ENCODE data around the gene PLEKHA7.
A peak's percentile ranks its signal among the peaks of the same experiment; 100 is the strongest.

The PLEKHA7 gene

DNA sequence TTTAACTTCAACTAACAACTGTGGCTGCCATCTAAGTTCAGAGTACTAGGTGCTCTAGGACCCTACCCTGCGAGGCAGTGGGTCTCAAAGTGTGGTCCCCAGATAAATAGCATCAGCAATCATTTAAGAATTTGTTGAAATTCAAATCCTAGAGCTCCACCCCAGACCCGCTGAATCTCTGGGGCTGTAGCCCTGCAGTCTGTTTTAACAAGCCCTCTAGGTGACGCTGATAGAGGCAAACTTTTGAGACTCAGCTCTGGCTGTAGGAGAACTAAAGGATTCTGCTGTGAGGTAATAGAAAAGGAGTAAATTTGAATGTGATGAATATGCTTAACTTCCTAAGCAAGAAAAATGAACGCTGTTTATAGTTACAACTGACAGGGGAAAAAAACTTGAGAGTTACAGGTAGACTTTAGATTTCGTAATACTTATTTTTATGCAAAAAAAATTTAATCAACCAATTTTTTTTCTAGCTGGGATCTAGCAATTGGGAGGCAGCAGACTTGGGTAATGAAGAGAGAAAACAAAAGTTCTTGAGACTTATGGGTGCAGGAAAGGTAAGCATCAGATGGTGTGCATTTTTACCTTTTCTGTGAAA, 270.0 kb downstream of the PLEKHA7 start:
- Histone ChIP-seq H3K79me1 (replicated peaks; ENCODE audit: low read length, poor library complexity, severe bottlenecking) (peaks cover 4% of the 10 kb centered on the region), H3K23ac (ENCODE audit: low read length in 2 of 2) (no peak overlapping the region), H2AK5ac (ENCODE audit: low read length, severe bottlenecking) (no peak overlapping the region), H3K9me3 (ENCODE audit: control insufficient read depth, low read length) (no peaks in the 10 kb centered on the region), H2BK15ac (ENCODE audit: low read depth, poor library complexity, severe bottlenecking) (no peak overlapping the region), H3K4me3 (ENCODE audit: insufficient read depth in 1 of 2, low read depth in 1 of 2, low read length in 2 of 2) (no peak overlapping the region), H4K91ac (ENCODE audit: low read length) (no peak overlapping the region), H3K27ac (ENCODE audit: low read length, poor library complexity, severe bottlenecking) (no peak overlapping the region), H2BK120ac (ENCODE audit: low read depth, low read length) (no peak overlapping the region), H3K9ac (ENCODE audit: low read length) (no peak overlapping the region), H3K27me3 (ENCODE audit: control insufficient read depth in 1 of 2, insufficient read depth in 1 of 2, low read length in 2 of 2) (no peaks in the 10 kb centered on the region), H3K18ac (ENCODE audit: low read depth in 1 of 2, low read length in 2 of 2) (no peak overlapping the region), H2BK12ac (ENCODE audit: low read length in 2 of 2) (no peak overlapping the region), H4K8ac (ENCODE audit: low read length) (no peak overlapping the region), H2BK5ac (ENCODE audit: low read depth, low read length, poor library complexity, severe bottlenecking) (no peak overlapping the region), H3K14ac (ENCODE audit: low read length in 2 of 2) (no peak overlapping the region), H3K4me1 (ENCODE audit: control insufficient read depth, insufficient read depth, low read depth, low read length) (peaks cover 9% of the 10 kb centered on the region), H3K4me2 (ENCODE audit: low read length, poor library complexity, severe bottlenecking) (no peak overlapping the region), H2AFZ (ENCODE audit: low read depth, low read length) (no peak overlapping the region), H3K4ac (ENCODE audit: low read depth in 1 of 2, low read length in 2 of 2) (no peak overlapping the region), H3K36me3 (ENCODE audit: control insufficient read depth in 1 of 2, insufficient read depth in 2 of 2, low read depth in 1 of 2, low read length in 2 of 2) (peaks cover 14 to 63% of the 10 kb centered on the region in 2 experiments)
- 93% methylated on average over 3 of the region's 5 CpGs for WGBS
- no peak for DNase-seq

DNA sequence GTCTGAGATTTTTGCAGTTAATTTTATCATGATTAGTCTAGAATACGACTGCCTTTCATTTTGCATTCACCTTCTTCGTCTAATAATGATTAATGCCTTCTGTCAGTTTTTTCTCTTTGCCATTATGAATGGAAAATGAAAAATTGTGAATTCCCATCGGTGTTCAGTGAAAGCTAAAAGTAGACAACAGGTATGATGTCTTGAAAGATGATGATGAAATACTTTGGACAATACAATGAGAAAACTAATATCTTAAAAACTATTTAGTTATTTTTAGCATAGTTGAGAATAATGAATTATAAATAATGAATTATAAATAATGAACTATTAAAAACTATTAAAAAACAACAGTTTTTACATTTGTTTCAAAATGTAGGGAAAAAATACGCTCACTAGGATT, 270.7 kb downstream of the PLEKHA7 start:
- Histone ChIP-seq H4K8ac (ENCODE audit: low read length) (no peak overlapping the region), H2BK15ac (ENCODE audit: low read depth, poor library complexity, severe bottlenecking) (no peak overlapping the region), H2AFZ (ENCODE audit: low read depth, low read length) (no peak overlapping the region), H3K18ac (ENCODE audit: low read depth in 1 of 2, low read length in 2 of 2) (no peak overlapping the region), H3K4ac (ENCODE audit: low read depth in 1 of 2, low read length in 2 of 2) (no peak overlapping the region), H3K27me3 (ENCODE audit: control insufficient read depth in 1 of 2, insufficient read depth in 1 of 2, low read length in 2 of 2) (no peaks in the 10 kb centered on the region), H3K36me3 (ENCODE audit: control insufficient read depth in 1 of 2, insufficient read depth in 2 of 2, low read depth in 1 of 2, low read length in 2 of 2) (peaks cover 12 to 56% of the 10 kb centered on the region in 2 experiments), H3K9ac (ENCODE audit: low read length) (no peak overlapping the region), H3K4me1 (ENCODE audit: control insufficient read depth, insufficient read depth, low read depth, low read length) (peaks cover 9% of the 10 kb centered on the region), H3K14ac (ENCODE audit: low read length in 2 of 2) (no peak overlapping the region), H3K79me1 (replicated peaks; ENCODE audit: low read length, poor library complexity, severe bottlenecking) (peaks cover 4% of the 10 kb centered on the region), H2BK5ac (ENCODE audit: low read depth, low read length, poor library complexity, severe bottlenecking) (no peak overlapping the region), H3K4me2 (ENCODE audit: low read length, poor library complexity, severe bottlenecking) (no peak overlapping the region), H3K9me3 (ENCODE audit: control insufficient read depth, low read length) (no peaks in the 10 kb centered on the region), H3K4me3 (ENCODE audit: insufficient read depth in 1 of 2, low read depth in 1 of 2, low read length in 2 of 2) (no peak overlapping the region), H3K27ac (ENCODE audit: low read length, poor library complexity, severe bottlenecking) (no peak overlapping the region), H4K91ac (ENCODE audit: low read length) (no peak overlapping the region), H2BK120ac (ENCODE audit: low read depth, low read length) (no peak overlapping the region), H2AK5ac (ENCODE audit: low read length, severe bottlenecking) (no peak overlapping the region), H2BK12ac (ENCODE audit: low read length in 2 of 2) (no peak overlapping the region), H3K23ac (ENCODE audit: low read length in 2 of 2) (no peak overlapping the region)
- WGBS: 100% methylated on average over 2 of the region's 4 CpGs
- no peak for DNase-seq

DNA sequence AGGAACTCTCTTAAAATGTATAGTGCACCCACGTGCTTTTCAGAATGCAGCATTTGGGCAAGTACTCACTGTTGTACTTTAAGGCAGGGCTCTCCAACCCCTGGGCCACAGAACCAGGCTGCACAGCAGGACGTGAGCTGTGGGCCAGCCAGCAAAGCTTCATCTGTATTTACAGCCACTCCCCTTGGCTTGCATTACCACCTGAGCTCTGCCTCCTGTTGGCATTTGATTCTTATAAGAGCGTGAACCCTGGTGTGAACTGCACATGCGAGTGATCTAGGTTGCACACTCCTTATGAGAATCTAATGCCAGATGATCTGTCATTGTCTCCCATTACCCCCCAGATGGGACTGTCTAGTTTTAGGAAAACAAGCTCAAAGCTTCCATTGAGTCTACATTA, 272.7 kb downstream of the PLEKHA7 start:
- Histone ChIP-seq H3K23ac (ENCODE audit: low read length in 2 of 2) (peak overlapping the region in 1 of 2 experiments; percentile 34), H4K8ac (ENCODE audit: low read length) (peak overlapping the region; percentile 24), H3K18ac (ENCODE audit: low read depth in 1 of 2, low read length in 2 of 2) (no peak overlapping the region), H2BK15ac (ENCODE audit: low read depth, poor library complexity, severe bottlenecking) (no peak overlapping the region), H2BK120ac (ENCODE audit: low read depth, low read length) (no peak overlapping the region), H3K14ac (ENCODE audit: low read length in 2 of 2) (peak overlapping the region in 1 of 2 experiments; percentile 35), H2AK5ac (ENCODE audit: low read length, severe bottlenecking) (no peak overlapping the region), H4K91ac (ENCODE audit: low read length) (no peak overlapping the region), H3K79me1 (replicated peaks; ENCODE audit: low read length, poor library complexity, severe bottlenecking) (peaks cover 5% of the 10 kb centered on the region), H3K4me1 (ENCODE audit: control insufficient read depth, insufficient read depth, low read depth, low read length) (peaks cover 9% of the 10 kb centered on the region), H3K27ac (ENCODE audit: low read length, poor library complexity, severe bottlenecking) (no peak overlapping the region), H3K27me3 (ENCODE audit: control insufficient read depth in 1 of 2, insufficient read depth in 1 of 2, low read length in 2 of 2) (no peaks in the 10 kb centered on the region), H2BK5ac (ENCODE audit: low read depth, low read length, poor library complexity, severe bottlenecking) (no peak overlapping the region), H3K9ac (ENCODE audit: low read length) (no peak overlapping the region), H3K4me2 (ENCODE audit: low read length, poor library complexity, severe bottlenecking) (no peak overlapping the region), H3K9me3 (ENCODE audit: control insufficient read depth, low read length) (no peaks in the 10 kb centered on the region), H2BK12ac (ENCODE audit: low read length in 2 of 2) (no peak overlapping the region), H3K4me3 (ENCODE audit: insufficient read depth in 1 of 2, low read depth in 1 of 2, low read length in 2 of 2) (peak overlapping the region in 1 of 2 experiments; percentile 35), H3K36me3 (ENCODE audit: control insufficient read depth in 1 of 2, insufficient read depth in 2 of 2, low read depth in 1 of 2, low read length in 2 of 2) (peaks cover 9 to 37% of the 10 kb centered on the region in 2 experiments), H3K4ac (ENCODE audit: low read depth in 1 of 2, low read length in 2 of 2) (no peak overlapping the region), H2AFZ (ENCODE audit: low read depth, low read length) (no peak overlapping the region)
- WGBS: 97% methylated on average over 4 of the region's 4 CpGs
- no peak for DNase-seq

DNA sequence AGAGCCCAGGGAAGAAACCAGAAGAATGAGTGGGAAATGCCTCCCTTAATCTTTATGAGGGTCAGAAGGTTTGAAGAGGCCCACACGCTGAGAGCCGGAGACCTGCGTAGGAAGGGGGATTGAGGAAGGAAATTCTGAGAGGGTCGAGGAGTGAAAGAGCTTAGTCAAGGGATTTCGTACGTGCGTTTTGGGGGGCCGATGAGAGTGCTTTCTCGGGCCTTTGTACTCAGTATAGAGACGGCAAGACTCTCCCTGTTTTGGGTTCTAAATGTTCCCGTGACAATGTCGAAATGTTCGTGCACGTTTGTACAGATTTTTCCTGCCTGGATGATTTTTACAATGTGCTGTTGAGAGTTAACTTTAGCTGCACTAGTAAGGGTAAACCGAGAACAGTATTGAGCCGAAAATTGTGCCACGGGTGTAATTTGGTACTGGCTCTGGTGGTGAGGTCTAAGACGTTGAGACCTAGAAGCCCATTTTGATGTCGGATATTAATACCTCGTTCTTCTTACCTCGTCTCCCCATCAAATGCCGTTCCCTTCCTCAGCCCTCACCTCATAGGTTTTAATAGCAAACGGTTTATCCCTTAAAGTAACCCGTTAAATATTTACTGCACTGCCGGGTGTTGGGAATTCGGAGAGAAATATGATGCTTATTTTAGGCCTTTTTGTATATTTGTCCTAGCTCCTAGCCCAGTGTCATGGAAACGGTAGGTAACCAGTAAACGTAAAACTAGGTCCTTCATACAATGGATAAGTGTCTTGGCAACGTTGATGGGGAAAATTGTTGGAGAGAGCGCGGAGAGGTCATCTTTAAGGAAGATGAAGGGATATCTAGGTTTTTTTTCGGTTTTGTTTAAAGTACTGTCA, 275.0 kb downstream of the PLEKHA7 start:
- Histone ChIP-seq H3K4me2 (ENCODE audit: low read length, poor library complexity, severe bottlenecking) (peak overlapping the region; percentile 75), H3K27me3 (ENCODE audit: control insufficient read depth in 1 of 2, insufficient read depth in 1 of 2, low read length in 2 of 2) (no peaks in the 10 kb centered on the region), H3K27ac (ENCODE audit: low read length, poor library complexity, severe bottlenecking) (peak overlapping the region; percentile 73), H3K36me3 (ENCODE audit: control insufficient read depth in 1 of 2, insufficient read depth in 2 of 2, low read depth in 1 of 2, low read length in 2 of 2) (peaks cover 9 to 14% of the 10 kb centered on the region in 2 experiments), H3K79me1 (replicated peaks; ENCODE audit: low read length, poor library complexity, severe bottlenecking) (peaks cover 4% of the 10 kb centered on the region), H2AK5ac (ENCODE audit: low read length, severe bottlenecking) (no peak overlapping the region), H4K8ac (ENCODE audit: low read length) (peak overlapping the region; percentile 93), H3K14ac (ENCODE audit: low read length in 2 of 2) (no peak overlapping the region), H3K4me1 (ENCODE audit: control insufficient read depth, insufficient read depth, low read depth, low read length) (peaks cover 9% of the 10 kb centered on the region), H3K23ac (ENCODE audit: low read length in 2 of 2) (no peak overlapping the region), H3K18ac (ENCODE audit: low read depth in 1 of 2, low read length in 2 of 2) (peak overlapping the region; percentile 92 to 98), H2AFZ (ENCODE audit: low read depth, low read length) (no peak overlapping the region), H2BK12ac (ENCODE audit: low read length in 2 of 2) (no peak overlapping the region), H2BK120ac (ENCODE audit: low read depth, low read length) (no peak overlapping the region), H3K9ac (ENCODE audit: low read length) (peak overlapping the region; percentile 99), H3K4me3 (ENCODE audit: insufficient read depth in 1 of 2, low read depth in 1 of 2, low read length in 2 of 2) (peak overlapping the region; percentile 74 to 84), H3K4ac (ENCODE audit: low read depth in 1 of 2, low read length in 2 of 2) (peak overlapping the region; percentile 55 to 90), H2BK5ac (ENCODE audit: low read depth, low read length, poor library complexity, severe bottlenecking) (peak overlapping the region; percentile 40), H3K9me3 (ENCODE audit: control insufficient read depth, low read length) (no peaks in the 10 kb centered on the region), H2BK15ac (ENCODE audit: low read depth, poor library complexity, severe bottlenecking) (peak overlapping the region; percentile 3), H4K91ac (ENCODE audit: low read length) (peak overlapping the region; percentile 67)
- DNase-seq: peak; percentile 57
- WGBS: 8% methylated on average over 28 of the region's 32 CpGs
